Measurements from ENCODE around the gene LLPH. TPM values are rescaled to one million over a fixed set of nuclear protein-coding genes. Genes with fewer than 3 reads are reported as not detected.

LLPH gene
- total RNA-seq, 1 experiment from 2014 or later, result 31.5 TPM

DNA sequence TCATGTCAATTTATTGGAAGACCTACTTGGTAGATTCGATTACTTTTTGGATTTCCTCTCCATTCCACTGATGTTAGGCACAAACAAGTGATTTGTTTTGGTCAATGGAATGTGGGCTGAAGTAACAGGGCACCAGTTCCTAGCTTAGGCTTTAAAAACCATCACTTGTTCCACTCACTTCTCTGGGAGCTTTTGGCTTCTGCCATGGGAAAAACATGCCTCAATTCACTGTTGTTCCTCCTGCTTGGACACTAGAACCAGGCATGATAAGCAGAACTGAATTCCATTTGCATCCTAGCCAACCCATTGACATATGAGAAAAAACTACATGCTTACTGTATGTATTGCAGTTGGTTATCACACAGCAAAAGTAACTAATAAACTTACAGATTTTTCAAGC is 47.8 kb downstream of the LLPH start:
- peaks cover 14% of the 10 kb centered on the region for H3K9me3 Mint-ChIP-seq
- DNase-seq (ENCODE audit: low spot score) (no peak), ATAC-seq (no peak)
- POLR2A ChIA-PET, result no interaction called here
- H3K36me3 Mint-ChIP-seq, result no peaks in the 10 kb centered on the region
- no peaks in the 10 kb centered on the region for H3K27me3 Mint-ChIP-seq (ENCODE audit: low read depth)
- TF ChIP-seq, protein P1, sequence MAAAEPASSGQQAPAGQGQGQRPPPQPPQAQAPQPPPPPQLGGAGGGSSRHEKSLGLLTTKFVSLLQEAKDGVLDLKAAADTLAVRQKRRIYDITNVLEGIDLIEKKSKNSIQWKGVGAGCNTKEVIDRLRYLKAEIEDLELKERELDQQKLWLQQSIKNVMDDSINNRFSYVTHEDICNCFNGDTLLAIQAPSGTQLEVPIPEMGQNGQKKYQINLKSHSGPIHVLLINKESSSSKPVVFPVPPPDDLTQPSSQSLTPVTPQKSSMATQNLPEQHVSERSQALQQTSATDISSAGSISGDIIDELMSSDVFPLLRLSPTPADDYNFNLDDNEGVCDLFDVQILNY (CRISPR knock-in tag; IDR thresholded peaks at IDR 0.05), result no peak
- TF ChIP-seq, protein P2, sequence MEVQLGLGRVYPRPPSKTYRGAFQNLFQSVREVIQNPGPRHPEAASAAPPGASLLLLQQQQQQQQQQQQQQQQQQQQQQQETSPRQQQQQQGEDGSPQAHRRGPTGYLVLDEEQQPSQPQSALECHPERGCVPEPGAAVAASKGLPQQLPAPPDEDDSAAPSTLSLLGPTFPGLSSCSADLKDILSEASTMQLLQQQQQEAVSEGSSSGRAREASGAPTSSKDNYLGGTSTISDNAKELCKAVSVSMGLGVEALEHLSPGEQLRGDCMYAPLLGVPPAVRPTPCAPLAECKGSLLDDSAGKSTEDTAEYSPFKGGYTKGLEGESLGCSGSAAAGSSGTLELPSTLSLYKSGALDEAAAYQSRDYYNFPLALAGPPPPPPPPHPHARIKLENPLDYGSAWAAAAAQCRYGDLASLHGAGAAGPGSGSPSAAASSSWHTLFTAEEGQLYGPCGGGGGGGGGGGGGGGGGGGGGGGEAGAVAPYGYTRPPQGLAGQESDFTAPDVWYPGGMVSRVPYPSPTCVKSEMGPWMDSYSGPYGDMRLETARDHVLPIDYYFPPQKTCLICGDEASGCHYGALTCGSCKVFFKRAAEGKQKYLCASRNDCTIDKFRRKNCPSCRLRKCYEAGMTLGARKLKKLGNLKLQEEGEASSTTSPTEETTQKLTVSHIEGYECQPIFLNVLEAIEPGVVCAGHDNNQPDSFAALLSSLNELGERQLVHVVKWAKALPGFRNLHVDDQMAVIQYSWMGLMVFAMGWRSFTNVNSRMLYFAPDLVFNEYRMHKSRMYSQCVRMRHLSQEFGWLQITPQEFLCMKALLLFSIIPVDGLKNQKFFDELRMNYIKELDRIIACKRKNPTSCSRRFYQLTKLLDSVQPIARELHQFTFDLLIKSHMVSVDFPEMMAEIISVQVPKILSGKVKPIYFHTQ (CRISPR knock-in tag; IDR thresholded peaks at IDR 0.05), result no peak
- TF ChIP-seq ZNF121 (CRISPR knock-in tag; IDR thresholded peaks at IDR 0.05) (no peak), SMAD3 (CRISPR knock-in tag; IDR thresholded peaks at IDR 0.05; ENCODE audit: borderline replicate concordance) (no peak), TP53 (CRISPR knock-in tag; IDR thresholded peaks at IDR 0.05) (no peak)
- TF ChIP-seq, protein P3, sequence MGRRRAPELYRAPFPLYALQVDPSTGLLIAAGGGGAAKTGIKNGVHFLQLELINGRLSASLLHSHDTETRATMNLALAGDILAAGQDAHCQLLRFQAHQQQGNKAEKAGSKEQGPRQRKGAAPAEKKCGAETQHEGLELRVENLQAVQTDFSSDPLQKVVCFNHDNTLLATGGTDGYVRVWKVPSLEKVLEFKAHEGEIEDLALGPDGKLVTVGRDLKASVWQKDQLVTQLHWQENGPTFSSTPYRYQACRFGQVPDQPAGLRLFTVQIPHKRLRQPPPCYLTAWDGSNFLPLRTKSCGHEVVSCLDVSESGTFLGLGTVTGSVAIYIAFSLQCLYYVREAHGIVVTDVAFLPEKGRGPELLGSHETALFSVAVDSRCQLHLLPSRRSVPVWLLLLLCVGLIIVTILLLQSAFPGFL (CRISPR knock-in tag; IDR thresholded peaks at IDR 0.05; ENCODE audit: borderline replicate concordance), result no peak
- TF ChIP-seq, protein P4, sequence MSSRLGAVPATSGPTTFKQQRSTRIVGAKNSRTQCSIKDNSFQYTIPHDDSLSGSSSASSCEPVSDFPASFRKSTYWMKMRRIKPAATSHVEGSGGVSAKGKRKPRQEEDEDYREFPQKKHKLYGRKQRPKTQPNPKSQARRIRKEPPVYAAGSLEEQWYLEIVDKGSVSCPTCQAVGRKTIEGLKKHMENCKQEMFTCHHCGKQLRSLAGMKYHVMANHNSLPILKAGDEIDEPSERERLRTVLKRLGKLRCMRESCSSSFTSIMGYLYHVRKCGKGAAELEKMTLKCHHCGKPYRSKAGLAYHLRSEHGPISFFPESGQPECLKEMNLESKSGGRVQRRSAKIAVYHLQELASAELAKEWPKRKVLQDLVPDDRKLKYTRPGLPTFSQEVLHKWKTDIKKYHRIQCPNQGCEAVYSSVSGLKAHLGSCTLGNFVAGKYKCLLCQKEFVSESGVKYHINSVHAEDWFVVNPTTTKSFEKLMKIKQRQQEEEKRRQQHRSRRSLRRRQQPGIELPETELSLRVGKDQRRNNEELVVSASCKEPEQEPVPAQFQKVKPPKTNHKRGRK (CRISPR knock-in tag; IDR thresholded peaks at IDR 0.05; ENCODE audit: borderline replicate concordance), result no peak
- H3K4me1 Mint-ChIP-seq, result no peaks in the 10 kb centered on the region
- CTCF ChIA-PET, result no interaction called here
- no peak overlapping the region for H3K27ac Mint-ChIP-seq
- H3K4me3 Mint-ChIP-seq, result no peak overlapping the region

DNA sequence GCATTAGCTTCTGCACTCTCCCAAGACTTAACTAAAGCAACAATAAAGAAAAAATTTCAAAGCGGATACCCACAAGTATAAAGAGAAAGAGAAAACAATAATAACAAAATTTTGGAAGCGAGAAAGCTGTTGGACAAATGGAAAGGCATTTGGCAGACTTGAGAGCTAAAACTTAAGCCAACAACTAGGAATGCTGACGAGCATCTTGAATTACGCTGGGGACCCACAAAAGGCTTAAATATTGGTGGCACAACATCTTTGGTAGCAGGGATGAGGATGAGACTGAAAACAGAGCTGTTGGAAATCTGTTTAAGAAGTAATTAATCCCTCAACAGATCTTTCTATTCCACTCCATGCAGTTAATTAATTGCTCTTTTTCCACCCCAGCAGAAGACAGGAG is 49.8 kb downstream of the LLPH start:
- peaks cover 6% of the 10 kb centered on the region for H3K4me1 Mint-ChIP-seq
- CTCF ChIA-PET, result no interaction called here
- no peaks in the 10 kb centered on the region for H3K36me3 Mint-ChIP-seq
- no peak overlapping the region for H3K4me3 Mint-ChIP-seq
- peaks cover 14% of the 10 kb centered on the region for H3K9me3 Mint-ChIP-seq
- H3K27me3 Mint-ChIP-seq (ENCODE audit: low read depth), result no peaks in the 10 kb centered on the region
- no peak overlapping the region for H3K27ac Mint-ChIP-seq
- POLR2A ChIA-PET, result no interaction called here
- ATAC-seq (no peak), DNase-seq (ENCODE audit: low spot score) (no peak)
- TF ChIP-seq, protein P5, sequence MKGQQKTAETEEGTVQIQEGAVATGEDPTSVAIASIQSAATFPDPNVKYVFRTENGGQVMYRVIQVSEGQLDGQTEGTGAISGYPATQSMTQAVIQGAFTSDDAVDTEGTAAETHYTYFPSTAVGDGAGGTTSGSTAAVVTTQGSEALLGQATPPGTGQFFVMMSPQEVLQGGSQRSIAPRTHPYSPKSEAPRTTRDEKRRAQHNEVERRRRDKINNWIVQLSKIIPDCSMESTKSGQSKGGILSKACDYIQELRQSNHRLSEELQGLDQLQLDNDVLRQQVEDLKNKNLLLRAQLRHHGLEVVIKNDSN (CRISPR knock-in tag; IDR thresholded peaks at IDR 0.05), result no peak
- TF ChIP-seq, protein P6, sequence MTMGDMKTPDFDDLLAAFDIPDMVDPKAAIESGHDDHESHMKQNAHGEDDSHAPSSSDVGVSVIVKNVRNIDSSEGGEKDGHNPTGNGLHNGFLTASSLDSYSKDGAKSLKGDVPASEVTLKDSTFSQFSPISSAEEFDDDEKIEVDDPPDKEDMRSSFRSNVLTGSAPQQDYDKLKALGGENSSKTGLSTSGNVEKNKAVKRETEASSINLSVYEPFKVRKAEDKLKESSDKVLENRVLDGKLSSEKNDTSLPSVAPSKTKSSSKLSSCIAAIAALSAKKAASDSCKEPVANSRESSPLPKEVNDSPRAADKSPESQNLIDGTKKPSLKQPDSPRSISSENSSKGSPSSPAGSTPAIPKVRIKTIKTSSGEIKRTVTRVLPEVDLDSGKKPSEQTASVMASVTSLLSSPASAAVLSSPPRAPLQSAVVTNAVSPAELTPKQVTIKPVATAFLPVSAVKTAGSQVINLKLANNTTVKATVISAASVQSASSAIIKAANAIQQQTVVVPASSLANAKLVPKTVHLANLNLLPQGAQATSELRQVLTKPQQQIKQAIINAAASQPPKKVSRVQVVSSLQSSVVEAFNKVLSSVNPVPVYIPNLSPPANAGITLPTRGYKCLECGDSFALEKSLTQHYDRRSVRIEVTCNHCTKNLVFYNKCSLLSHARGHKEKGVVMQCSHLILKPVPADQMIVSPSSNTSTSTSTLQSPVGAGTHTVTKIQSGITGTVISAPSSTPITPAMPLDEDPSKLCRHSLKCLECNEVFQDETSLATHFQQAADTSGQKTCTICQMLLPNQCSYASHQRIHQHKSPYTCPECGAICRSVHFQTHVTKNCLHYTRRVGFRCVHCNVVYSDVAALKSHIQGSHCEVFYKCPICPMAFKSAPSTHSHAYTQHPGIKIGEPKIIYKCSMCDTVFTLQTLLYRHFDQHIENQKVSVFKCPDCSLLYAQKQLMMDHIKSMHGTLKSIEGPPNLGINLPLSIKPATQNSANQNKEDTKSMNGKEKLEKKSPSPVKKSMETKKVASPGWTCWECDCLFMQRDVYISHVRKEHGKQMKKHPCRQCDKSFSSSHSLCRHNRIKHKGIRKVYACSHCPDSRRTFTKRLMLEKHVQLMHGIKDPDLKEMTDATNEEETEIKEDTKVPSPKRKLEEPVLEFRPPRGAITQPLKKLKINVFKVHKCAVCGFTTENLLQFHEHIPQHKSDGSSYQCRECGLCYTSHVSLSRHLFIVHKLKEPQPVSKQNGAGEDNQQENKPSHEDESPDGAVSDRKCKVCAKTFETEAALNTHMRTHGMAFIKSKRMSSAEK (CRISPR knock-in tag; IDR thresholded peaks at IDR 0.05; ENCODE audit: borderline replicate concordance), result no peak
- TF ChIP-seq SOX15 (CRISPR knock-in tag; IDR thresholded peaks at IDR 0.05) (no peak), TEAD1 (CRISPR knock-in tag; IDR thresholded peaks at IDR 0.05) (no peak)
- TF ChIP-seq, protein P1 (CRISPR knock-in tag; IDR thresholded peaks at IDR 0.05), result no peak
- TF ChIP-seq, protein P7, sequence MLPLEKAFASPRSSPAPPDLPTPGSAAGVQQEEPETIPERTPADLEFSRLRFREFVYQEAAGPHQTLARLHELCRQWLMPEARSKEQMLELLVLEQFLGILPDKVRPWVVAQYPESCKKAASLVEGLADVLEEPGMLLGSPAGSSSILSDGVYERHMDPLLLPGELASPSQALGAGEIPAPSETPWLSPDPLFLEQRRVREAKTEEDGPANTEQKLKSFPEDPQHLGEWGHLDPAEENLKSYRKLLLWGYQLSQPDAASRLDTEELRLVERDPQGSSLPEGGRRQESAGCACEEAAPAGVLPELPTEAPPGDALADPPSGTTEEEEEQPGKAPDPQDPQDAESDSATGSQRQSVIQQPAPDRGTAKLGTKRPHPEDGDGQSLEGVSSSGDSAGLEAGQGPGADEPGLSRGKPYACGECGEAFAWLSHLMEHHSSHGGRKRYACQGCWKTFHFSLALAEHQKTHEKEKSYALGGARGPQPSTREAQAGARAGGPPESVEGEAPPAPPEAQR (CRISPR knock-in tag; IDR thresholded peaks at IDR 0.05), result no peak

Measured in WTC11 (cell line).